CD4-positive, alpha-beta T cell (primary cell): ENCODE measurements around the gene UGT1A1. TPM values are rescaled to one million over a fixed set of nuclear protein-coding genes. Genes with fewer than 3 reads are reported as not detected.

ENCODE experiments used
- ATAC-seq: fragments of 200-7000 bp; cut with Tn5 transposase; one replicate; pipeline ENCODE4 v1.10.0; 2022; ENCODE audit warnings: mild to moderate bottlenecking; ENCODE audit not compliant: poor library complexity
- CTCF ChIA-PET: fragments of 350-600 bp; sonication (Branson Sonifier 250); formaldehyde crosslinking; loops from one replicate; lab custom pipeline; 2021; ENCODE audit warnings: antibody characterized with exemption, inconsistent platforms; lab: Charles Lee
- POLR2A ChIA-PET: fragments of 350-600 bp; sonication (Branson Sonifier 250); formaldehyde crosslinking; loops from one replicate; lab custom pipeline; 2021; ENCODE audit warnings: antibody characterized with exemption, inconsistent platforms; lab: Charles Lee
- DNase-seq, 14 experiments: peaks; one replicate each; pipeline ENCODE4 v3.0.0-alpha.2; 2013 to 2020; ENCODE audit warnings: mixed read lengths in 2 of 14
- H3K27ac ChIP-seq, 2 donors: one replicate each; pipeline versions ENCODE4 v1.5.1 to v1.7.0; 2013; ENCODE audit warnings: low read length in 2 of 2, low read depth in 1 of 2, mild to moderate bottlenecking in 1 of 2
- H3K27me3 ChIP-seq, 2 experiments: 1 replicate in 1 of 2; 2 replicates in 1 of 2; pipeline versions ENCODE4 v1.6.1 to v1.7.0; 2013; ENCODE audit warnings: low read length in 2 of 2, control low read depth in 1 of 2, mild to moderate bottlenecking in 1 of 2, moderate library complexity in 1 of 2; ENCODE audit not compliant: insufficient read depth in 2 of 2, control insufficient read depth in 1 of 2
- H3K36me3 ChIP-seq: one replicate; pipeline ENCODE4 v1.6.1; 2013; ENCODE audit warnings: low read length, control low read depth; ENCODE audit not compliant: insufficient read depth
- H3K4me1 ChIP-seq: one replicate; pipeline ENCODE4 v1.6.1; 2013; ENCODE audit warnings: low read length, control low read depth; ENCODE audit not compliant: insufficient read depth
- H3K4me3 ChIP-seq: one replicate; pipeline ENCODE4 v1.5.1; 2013; ENCODE audit warnings: mild to moderate bottlenecking, low read length, moderate library complexity
- H3K9me3 ChIP-seq, 2 experiments: 1 replicate in 1 of 2; 2 replicates in 1 of 2; pipeline versions ENCODE4 v1.6.1 to v1.7.0; 2013; ENCODE audit warnings: low read length in 2 of 2, mild to moderate bottlenecking in 2 of 2, control low read depth in 1 of 2, moderate library complexity in 1 of 2; ENCODE audit not compliant: control insufficient read depth in 1 of 2, insufficient read depth in 1 of 2
- H3K27ac Mint-ChIP-seq: one replicate; pipeline ENCODE4 v1.8.0; 2020; ENCODE audit warnings: mixed read lengths
- H3K27me3 Mint-ChIP-seq: one replicate; pipeline ENCODE4 v1.8.0; 2021; ENCODE audit warnings: mixed read lengths
- H3K36me3 Mint-ChIP-seq: one replicate; pipeline ENCODE4 v1.8.0; 2021; ENCODE audit warnings: low read depth, mixed read lengths
- H3K4me1 Mint-ChIP-seq: one replicate; pipeline ENCODE4 v1.8.0; 2021; ENCODE audit warnings: low read depth, mixed read lengths
- H3K4me3 Mint-ChIP-seq: one replicate; pipeline ENCODE4 v1.8.0; 2020; ENCODE audit warnings: mild to moderate bottlenecking, mixed read lengths
- H3K9me3 Mint-ChIP-seq: one replicate; pipeline ENCODE4 v1.8.0; 2020; ENCODE audit warnings: mixed read lengths
- CTCF ChIP-seq: fragments of 200-600 bp; IDR thresholded peaks from one replicate; pipeline ENCODE4 v1.8.0; 2022; ENCODE audit warnings: antibody characterized with exemption, mild to moderate bottlenecking
- intact Hi-C, 2 experiments: fragments of 100-400 bp; cut with DNase I in 1 of 2; cut with micrococcal nuclease in 1 of 2; formaldehyde crosslinking; loops; one replicate each; pipeline versions ENCODE4 v1.15.1 to v1.9.0; 2023 to 2025; cut with DNase I, micrococcal nuclease
- total RNA-seq, 174 experiments: library from RNA in 2 of 174; stranded (reverse) in 2 of 174; gene quantifications; one replicate each; pipeline ENCODE4 v1.2.3 and lab custom pipeline; 2021 to 2026

Gene UGT1A1
- total RNA-seq, 2 experiments from 2014 or later, result not detected

GRCh38 chr2:233754872-233755611 lies 5.0 kb upstream of the UGT1A1 start:
- intact Hi-C loops, result no loop called here
- Histone ChIP-seq H3K4me3 (no peak overlapping the region), H3K27ac (no peak overlapping the region), H3K9me3 (peaks cover 0 to 16% of the 10 kb centered on the region in 2 experiments), H3K36me3 (no peaks in the 10 kb centered on the region), H3K4me1 (no peaks in the 10 kb centered on the region), H3K27me3 (no peaks in the 10 kb centered on the region)
- Mint-ChIP-seq H3K4me3 (no peak overlapping the region), H3K27me3 (peaks cover 29% of the 10 kb centered on the region), H3K9me3 (peaks cover 7% of the 10 kb centered on the region), H3K36me3 (no peaks in the 10 kb centered on the region), H3K4me1 (no peaks in the 10 kb centered on the region), H3K27ac (no peak overlapping the region)
- CTCF ChIA-PET, result no interaction called here
- no peak for TF ChIP-seq CTCF
- POLR2A ChIA-PET, result no interaction called here
- ATAC-seq, result no peak
- DNase-seq, result no peak

- intact Hi-C loops, result no loop called here
- no peaks in the 10 kb centered on the region for H3K36me3 ChIP-seq
- H3K4me3 Mint-ChIP-seq, result no peak overlapping the region
- no peak overlapping the region for H3K27ac ChIP-seq
- peaks cover 3% of the 10 kb centered on the region for H3K9me3 Mint-ChIP-seq
- H3K36me3 Mint-ChIP-seq, result no peaks in the 10 kb centered on the region
- CTCF ChIA-PET, result no interaction called here
- no peaks in the 10 kb centered on the region for H3K4me1 Mint-ChIP-seq
- no peak overlapping the region for H3K4me3 ChIP-seq
- H3K4me1 ChIP-seq, result no peaks in the 10 kb centered on the region
- ATAC-seq, result no peak
- H3K9me3 ChIP-seq, result peaks cover 0 to 7% of the 10 kb centered on the region in 2 experiments
- peaks cover 23% of the 10 kb centered on the region for H3K27me3 Mint-ChIP-seq
- no peak overlapping the region for H3K27ac Mint-ChIP-seq
- no peak for TF ChIP-seq CTCF
- no peak for DNase-seq
- H3K27me3 ChIP-seq, result no peaks in the 10 kb centered on the region
- POLR2A ChIA-PET, result no interaction called here
Observed at GRCh38 chr2:233756429-233757081, 3.5 kb upstream of the UGT1A1 start.

GRCh38 chr2:233758141-233758540 lies 1.9 kb upstream of the UGT1A1 start:
- no peak overlapping the region for H3K27ac Mint-ChIP-seq
- no peaks in the 10 kb centered on the region for H3K36me3 ChIP-seq
- ChIA-PET POLR2A (no interaction called here), CTCF (no interaction called here)
- H3K27ac ChIP-seq, result no peak overlapping the region
- H3K4me1 ChIP-seq, result no peaks in the 10 kb centered on the region
- peaks cover 16% of the 10 kb centered on the region for H3K27me3 Mint-ChIP-seq
- TF ChIP-seq CTCF, result no peak
- H3K9me3 ChIP-seq, result peaks cover 0 to 7% of the 10 kb centered on the region in 2 experiments
- H3K4me1 Mint-ChIP-seq, result no peaks in the 10 kb centered on the region
- H3K36me3 Mint-ChIP-seq, result no peaks in the 10 kb centered on the region
- no peak for DNase-seq
- H3K9me3 Mint-ChIP-seq, result no peaks in the 10 kb centered on the region
- H3K4me3 ChIP-seq, result no peak overlapping the region
- intact Hi-C loops, result no loop called here
- no peak overlapping the region for H3K4me3 Mint-ChIP-seq
- no peaks in the 10 kb centered on the region for H3K27me3 ChIP-seq
- ATAC-seq, result no peak
